Measurements from ENCODE around the gene PDE2A.

PDE2A gene

GRCh38 chr11:72634016-72634415 is 40.2 kb downstream of the PDE2A start:
- peak in 2 of 3 experiments; percentile 43 to 67 for DNase-seq

- DNase-seq, result no peak
Observed at GRCh38 chr11:72633068-72633467, 41.2 kb downstream of the PDE2A start.

GRCh38 chr11:72631806-72632731 is 42.2 kb downstream of the PDE2A start:
- peak in 2 of 3 experiments; percentile 46 to 62 for DNase-seq

GRCh38 chr11:72630104-72630852 is 43.9 kb downstream of the PDE2A start:
- DNase-seq, result no peak

GRCh38 chr11:72629266-72629665 is 45.0 kb downstream of the PDE2A start:
- DNase-seq, result peak in 1 of 3 experiments; percentile 24

GRCh38 chr11:72627594-72628281 is 46.5 kb downstream of the PDE2A start:
- no peak for DNase-seq

- no peak for DNase-seq
Observed at GRCh38 chr11:72626414-72626936, 47.7 kb downstream of the PDE2A start.

GRCh38 chr11:72625691-72626413 is 48.4 kb downstream of the PDE2A start:
- DNase-seq, result no peak

DNA sequence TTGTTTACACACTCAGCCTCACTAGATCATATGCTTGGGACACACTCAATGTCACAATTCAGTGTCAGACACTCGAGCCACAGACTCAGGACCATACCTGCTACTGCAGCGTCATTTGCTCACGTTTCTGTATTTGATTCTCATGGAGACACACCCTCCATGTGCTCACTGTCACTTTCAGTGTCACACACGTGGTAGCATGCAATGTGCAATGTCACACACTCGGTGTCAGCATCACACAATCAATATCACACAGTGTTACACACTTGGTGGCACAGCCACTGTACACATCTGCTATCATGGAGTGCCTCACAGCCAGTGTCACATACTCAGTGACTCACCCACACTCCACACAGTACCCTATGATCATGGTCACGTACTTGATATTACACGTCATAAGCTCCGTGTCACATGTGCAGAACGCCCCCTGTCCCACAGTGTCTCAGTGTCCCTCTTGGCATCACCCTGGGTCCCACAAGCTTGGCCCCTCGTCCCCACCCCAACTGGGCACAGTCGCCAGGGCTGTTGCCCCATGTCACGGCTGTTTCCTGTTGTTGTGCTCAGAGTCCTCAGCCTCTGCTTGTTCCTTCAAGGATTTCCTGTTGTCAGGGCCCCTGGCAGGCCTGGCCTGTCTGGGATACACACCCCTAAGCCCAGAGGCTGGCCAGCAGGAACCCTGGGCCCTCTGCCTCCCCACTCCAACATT is 49.6 kb downstream of the PDE2A start:
- DNase-seq, result no peak

- no peak for DNase-seq
Observed at GRCh38 chr11:72623052-72623451, 51.2 kb downstream of the PDE2A start.

GRCh38 chr11:72621008-72621610 is 53.1 kb downstream of the PDE2A start:
- no peak for DNase-seq

- DNase-seq, result no peak
Observed at GRCh38 chr11:72618803-72619202, 55.4 kb downstream of the PDE2A start.

- no peak for DNase-seq
Observed at GRCh38 chr11:72617080-72617762, 57.0 kb downstream of the PDE2A start.

- DNase-seq, result no peak
Observed at GRCh38 chr11:72616655-72617054, 57.6 kb downstream of the PDE2A start.

DNA sequence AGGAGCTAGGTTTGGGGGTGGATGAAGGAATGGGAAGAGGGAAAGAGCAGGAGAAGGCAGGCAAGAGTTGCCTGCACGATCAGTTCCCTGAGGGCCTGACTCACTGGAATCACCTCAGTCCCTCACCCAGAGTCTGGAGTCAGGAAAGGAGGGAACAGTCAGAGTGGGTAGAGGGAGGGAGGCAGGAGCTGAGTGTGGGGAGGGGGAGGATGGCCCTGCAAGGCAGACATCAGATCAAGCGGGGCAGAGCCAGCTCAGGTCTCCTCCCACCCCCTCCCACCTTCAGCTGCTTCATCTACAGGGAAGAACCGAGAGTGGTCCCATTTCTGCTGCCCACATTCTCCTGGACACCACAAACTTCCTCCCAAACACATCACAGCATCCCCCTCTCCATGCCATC is 58.9 kb downstream of the PDE2A start:
- DNase-seq, result no peak

DNA sequence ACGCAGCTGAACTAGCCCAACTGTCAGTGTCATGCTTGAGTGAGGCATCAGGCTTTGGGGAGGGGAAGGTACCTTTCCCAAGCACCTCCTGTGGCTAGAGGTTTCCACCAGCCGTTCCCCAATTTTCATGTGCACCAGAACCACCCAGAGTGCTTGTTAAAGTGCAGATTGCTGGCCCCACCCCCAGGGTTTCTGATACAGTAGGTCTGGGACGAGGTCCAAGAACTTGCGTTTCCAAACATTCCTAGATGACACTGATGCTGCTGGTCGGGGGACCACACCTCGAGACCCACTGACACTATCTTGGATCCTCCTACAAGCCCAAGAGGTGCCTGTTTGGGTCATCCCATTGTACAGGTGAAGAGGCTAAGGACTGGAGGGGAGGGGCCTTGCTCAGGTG is 59.8 kb downstream of the PDE2A start:
- no peak for DNase-seq

DNA sequence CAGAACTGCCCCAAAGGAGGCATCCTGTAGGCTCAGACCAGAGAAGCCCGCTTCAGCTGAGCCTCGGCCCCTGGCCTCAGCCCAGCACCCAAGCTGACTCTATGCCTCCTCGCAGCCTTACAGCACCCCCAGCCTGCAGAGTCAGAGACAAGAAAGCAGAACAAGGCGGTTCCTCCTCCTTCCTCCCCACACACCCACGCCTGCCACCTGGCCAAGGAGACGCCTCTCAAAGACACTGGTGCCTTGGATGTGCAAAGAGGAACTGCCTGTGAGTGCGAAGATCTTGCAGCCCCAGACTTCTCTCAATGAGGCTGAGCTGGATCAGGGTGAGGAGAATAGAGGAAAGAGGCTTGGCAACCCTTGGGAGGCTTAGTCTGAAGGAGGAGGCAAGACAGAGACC is 60.2 kb downstream of the PDE2A start:
- DNase-seq, result no peak

GRCh38 chr11:72613450-72613849 is 60.8 kb downstream of the PDE2A start:
- no peak for DNase-seq

- DNase-seq, result no peak
Observed at GRCh38 chr11:72609476-72609875, 64.7 kb downstream of the PDE2A start.

DNA sequence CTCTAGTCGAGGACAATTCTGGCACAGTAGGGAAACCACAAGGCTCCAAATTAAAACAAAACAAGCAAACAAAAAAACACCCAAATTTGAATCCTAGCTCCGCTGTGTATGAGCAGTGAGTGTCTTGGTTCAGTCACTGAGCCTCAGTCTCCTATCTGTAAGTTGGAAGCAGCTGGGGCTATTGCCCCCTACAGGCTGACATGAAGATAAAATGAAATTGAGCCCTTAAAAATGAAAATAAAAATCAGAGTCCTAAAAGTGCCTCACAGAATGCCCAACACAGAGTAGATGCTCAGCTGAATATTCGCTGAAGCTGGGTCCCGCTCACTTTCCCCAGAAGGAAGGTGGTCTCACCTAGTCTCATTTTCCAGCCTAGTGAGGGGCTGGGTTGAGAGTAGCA is 65.2 kb downstream of the PDE2A start:
- DNase-seq, result no peak

DNA sequence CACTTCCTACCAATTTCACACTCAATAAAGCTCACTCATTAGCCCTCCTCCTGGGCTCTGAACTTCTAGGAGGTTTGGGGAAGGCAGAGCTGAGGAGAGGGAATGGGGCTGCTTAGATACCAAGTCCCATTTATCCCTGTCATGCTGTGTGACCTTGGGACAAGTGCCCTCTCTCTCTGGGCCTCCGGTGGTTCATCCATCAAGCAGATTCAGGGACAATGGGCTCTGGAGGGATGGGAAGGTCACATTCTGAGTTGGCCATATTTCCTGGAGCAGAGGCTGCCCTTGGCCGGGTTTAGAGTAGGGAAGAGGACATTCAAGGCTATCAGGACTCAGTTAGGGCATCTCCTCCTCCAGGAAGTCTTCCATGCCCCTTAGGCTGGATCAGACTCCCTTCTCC is 66.7 kb downstream of the PDE2A start:
- no peak for DNase-seq
